Fibroblast of lung (primary cell): Measurements from ENCODE around the gene SYT13. TPM values are rescaled to one million over a fixed set of nuclear protein-coding genes. Genes with fewer than 3 reads are reported as not detected.

Experiments
- DNase-seq, 2 donors: peaks; one replicate each; pipeline versions ENCODE4 v3.0.0 to v3.0.0-alpha.2; 2010; ENCODE audit warnings: low read depth in 2 of 2
- H2AFZ ChIP-seq: 2 replicates; pipeline ENCODE4 v1.5.1; 2012; ENCODE audit warnings: low read length, control low read depth, inconsistent platforms
- H3K27ac ChIP-seq: 2 replicates; pipeline ENCODE4 v1.5.1; 2011; ENCODE audit warnings: low read length, control low read depth; ENCODE audit not compliant: insufficient read depth
- H3K27me3 ChIP-seq: 2 replicates; pipeline ENCODE4 v1.5.1; 2011; ENCODE audit warnings: mild to moderate bottlenecking, low read length; ENCODE audit not compliant: control insufficient read depth, insufficient read depth
- H3K36me3 ChIP-seq: 2 replicates; pipeline ENCODE4 v1.5.1; 2011; ENCODE audit warnings: low read length; ENCODE audit not compliant: control insufficient read depth, insufficient read depth
- H3K4me1 ChIP-seq: 2 replicates; pipeline ENCODE4 v1.5.1; 2011; ENCODE audit warnings: low read length; ENCODE audit not compliant: control insufficient read depth, insufficient read depth; ENCODE audit errors: extremely low read depth
- H3K4me2 ChIP-seq: 2 replicates; pipeline ENCODE4 v1.5.1; 2011; ENCODE audit warnings: low read length, control low read depth; ENCODE audit not compliant: insufficient read depth; ENCODE audit errors: extremely low read depth
- H3K4me3 ChIP-seq, 4 experiments: fragments of 200-600 bp in 1 of 4; sonication (generic) in 1 of 4; replicated peaks in 1 of 4; 2 replicates each; pipeline ENCODE4 v1.5.1; 2011 to 2016; ENCODE audit warnings: low read length in 4 of 4, low read depth in 3 of 4, mild to moderate bottlenecking in 3 of 4, control low read depth in 2 of 4, inconsistent platforms in 1 of 4, mixed read lengths in 1 of 4; ENCODE audit not compliant: insufficient read depth in 1 of 4; ENCODE audit errors: control extremely low read depth in 1 of 4
- H3K79me2 ChIP-seq: 2 replicates; pipeline ENCODE4 v1.5.1; 2012; ENCODE audit warnings: mild to moderate bottlenecking, low read length, inconsistent platforms; ENCODE audit not compliant: control insufficient read depth, insufficient read depth
- H3K9ac ChIP-seq: 2 replicates; pipeline ENCODE4 v1.5.1; 2011; ENCODE audit warnings: mild to moderate bottlenecking, low read length, control low read depth; ENCODE audit not compliant: insufficient read depth
- H3K9me3 ChIP-seq: 2 replicates; pipeline ENCODE4 v1.5.1; 2012; ENCODE audit warnings: low read depth, low read length; ENCODE audit not compliant: control insufficient read depth, insufficient read depth
- H4K20me1 ChIP-seq: 2 replicates; pipeline ENCODE4 v1.5.1; 2011; ENCODE audit warnings: low read length; ENCODE audit not compliant: control insufficient read depth, insufficient read depth; ENCODE audit errors: extremely low read depth
- CTCF ChIP-seq, 2 donors: IDR thresholded peaks in 1 of 2; conservative IDR thresholded peaks in 1 of 2; 1 replicate in 1 of 2; 2 replicates in 1 of 2; pipeline ENCODE4 v1.5.1; 2011 to 2012; ENCODE audit warnings: low read length in 2 of 2, control low read depth in 1 of 2, inconsistent platforms in 1 of 2, low read depth in 1 of 2, mild to moderate bottlenecking in 1 of 2
- EZH2 ChIP-seq: IDR thresholded peaks from 2 replicates; pipeline ENCODE4 v1.5.1; 2012; ENCODE audit warnings: low read length, control low read depth, mild to moderate bottlenecking; ENCODE audit errors: missing control alignments
- polyA plus RNA-seq, 2 donors: library from polyadenylated mRNA; depleted of rRNA in 1 of 2; stranded (reverse) in 1 of 2; unstranded in 1 of 2; fragments of >200 nt; gene quantifications; 2 replicates each; pipeline ENCODE4 v1.2.1, GENCODE V29; 2011 to 2012; ENCODE audit warnings: missing spikeins in 1 of 2
- total RNA-seq: library from RNA; depleted of rRNA; stranded (reverse); fragments of >200 nt; gene quantifications from 2 replicates; pipeline ENCODE4 v1.2.1, GENCODE V29; 2014

SYT13 gene
- total and polyA plus RNA-seq, 2 donors (not counting 1 experiment from before 2014, with no cell fraction given), result not detected

GRCh38 chr11:45265969-45266675 lies 20.0 kb downstream of the SYT13 start:
- Histone ChIP-seq H3K4me3 (no peak overlapping the region), H3K27ac (no peak overlapping the region), H2AFZ (no peak overlapping the region), H3K9ac (no peak overlapping the region), H3K9me3 (no peaks in the 10 kb centered on the region), H3K79me2 (no peaks in the 10 kb centered on the region), H4K20me1 (no peaks in the 10 kb centered on the region), H3K4me2 (no peak overlapping the region), H3K4me1 (peaks cover 3% of the 10 kb centered on the region), H3K36me3 (no peaks in the 10 kb centered on the region), H3K27me3 (peaks cover under 1% of the 10 kb centered on the region)
- no peak for DNase-seq
- TF ChIP-seq EZH2, result no peak
- TF ChIP-seq CTCF (conservative IDR thresholded peaks at IDR 0.05 in 1 of 2, IDR thresholded peaks at IDR 0.05 in 1 of 2; ENCODE audit: low read depth in 1 of 2, low read length in 2 of 2), result no peak

GRCh38 chr11:45264839-45265515 lies 21.2 kb downstream of the SYT13 start:
- no peaks in the 10 kb centered on the region for H3K79me2 ChIP-seq
- H3K4me2 ChIP-seq, result peak overlapping the region; percentile 25

More at GRCh38 chr11:45264839-45265515, 21.2 kb downstream of the SYT13 start:
- Histone ChIP-seq H3K9me3 (no peaks in the 10 kb centered on the region), H3K4me1 (peaks cover 3% of the 10 kb centered on the region), H3K27me3 (no peaks in the 10 kb centered on the region), H3K27ac (no peak overlapping the region), H2AFZ (no peak overlapping the region), H3K36me3 (no peaks in the 10 kb centered on the region), H3K9ac (no peak overlapping the region), H3K4me3 (no peak overlapping the region), H4K20me1 (no peaks in the 10 kb centered on the region)
- peak; percentile 76 to 95 for DNase-seq
- TF ChIP-seq CTCF (conservative IDR thresholded peaks at IDR 0.05 in 1 of 2, IDR thresholded peaks at IDR 0.05 in 1 of 2; ENCODE audit: low read depth in 1 of 2, low read length in 2 of 2) (no peak), EZH2 (no peak)
